OCI-LY3 (cell line): ENCODE measurements around the gene HOXB9.

ENCODE experiments used
- H2AFZ ChIP-seq: fragments of 200-600, 300-600 bp; shearing (Covaris generic); 2 replicates; pipeline ENCODE4 v1.6.0; 2014; ENCODE audit warnings: antibody characterized with exemption, low read depth, low read length
- H3K27ac ChIP-seq: fragments of 200-600, 300-600 bp; sonication (generic); 2 replicates; pipeline ENCODE4 v1.5.1; 2014; ENCODE audit warnings: mild to moderate bottlenecking, low read length, moderate library complexity, mixed read lengths
- H3K27me3 ChIP-seq: fragments of 200-600, 300-600 bp; sonication (generic); 2 replicates; pipeline ENCODE4 v1.6.1; 2014; ENCODE audit warnings: low read depth, low read length, mixed read lengths
- H3K36me3 ChIP-seq: fragments of 200-600, 300-600 bp; sonication (generic); replicated peaks from 2 replicates; pipeline ENCODE3; 2014; ENCODE audit warnings: low read depth, low read length, mixed read lengths
- H3K4me1 ChIP-seq: fragments of 300-600, 200-600 bp; sonication (generic); 2 replicates; pipeline ENCODE4 v1.6.1; 2014; ENCODE audit warnings: low read length, mixed read lengths
- H3K4me2 ChIP-seq: fragments of 200-600, 300-600 bp; sonication (generic); 2 replicates; pipeline ENCODE4 v1.6.1; 2014; ENCODE audit warnings: low read length, mixed read lengths
- H3K4me3 ChIP-seq: fragments of 300-600, 200-600 bp; sonication (generic); 2 replicates; pipeline ENCODE4 v1.5.1; 2014; ENCODE audit warnings: antibody characterized with exemption, mild to moderate bottlenecking, low read length, moderate library complexity
- H3K79me2 ChIP-seq: fragments of 300-600, 200-600 bp; shearing (Covaris generic); 2 replicates; pipeline ENCODE4 v1.6.1; 2014; ENCODE audit warnings: mild to moderate bottlenecking, low read length, mixed read lengths
- H3K9ac ChIP-seq: fragments of 300-600, 200-600 bp; shearing (Covaris generic); 2 replicates; pipeline ENCODE4 v1.6.0; 2014; ENCODE audit warnings: mild to moderate bottlenecking, low read length, moderate library complexity
- H3K9me3 ChIP-seq: fragments of 200-600, 300-600 bp; shearing (Covaris generic); 2 replicates; pipeline ENCODE4 v1.6.1; 2014; ENCODE audit warnings: low read length, mixed read lengths; ENCODE audit not compliant: insufficient read depth
- H4K20me1 ChIP-seq: fragments of 200-600, 300-600 bp; sonication (generic); 2 replicates; pipeline ENCODE4 v1.6.1; 2016; ENCODE audit warnings: low read length, mixed read lengths; ENCODE audit not compliant: insufficient read depth
- EZH2phosphoT487 ChIP-seq: fragments of 200-600 bp; shearing (Covaris generic); IDR thresholded peaks from 2 replicates; pipeline ENCODE4 v1.6.1; 2018; ENCODE audit warnings: antibody characterized with exemption, mixed run types, low read depth
- TF ChIP-seq, protein P1 (sequence below): fragments of 200-600, 300-600 bp; sonication (generic); IDR thresholded peaks from 2 replicates; pipeline ENCODE4 v1.5.1; 2014; ENCODE audit warnings: antibody characterized with exemption, low read length, low read depth

Gene HOXB9

DNA sequence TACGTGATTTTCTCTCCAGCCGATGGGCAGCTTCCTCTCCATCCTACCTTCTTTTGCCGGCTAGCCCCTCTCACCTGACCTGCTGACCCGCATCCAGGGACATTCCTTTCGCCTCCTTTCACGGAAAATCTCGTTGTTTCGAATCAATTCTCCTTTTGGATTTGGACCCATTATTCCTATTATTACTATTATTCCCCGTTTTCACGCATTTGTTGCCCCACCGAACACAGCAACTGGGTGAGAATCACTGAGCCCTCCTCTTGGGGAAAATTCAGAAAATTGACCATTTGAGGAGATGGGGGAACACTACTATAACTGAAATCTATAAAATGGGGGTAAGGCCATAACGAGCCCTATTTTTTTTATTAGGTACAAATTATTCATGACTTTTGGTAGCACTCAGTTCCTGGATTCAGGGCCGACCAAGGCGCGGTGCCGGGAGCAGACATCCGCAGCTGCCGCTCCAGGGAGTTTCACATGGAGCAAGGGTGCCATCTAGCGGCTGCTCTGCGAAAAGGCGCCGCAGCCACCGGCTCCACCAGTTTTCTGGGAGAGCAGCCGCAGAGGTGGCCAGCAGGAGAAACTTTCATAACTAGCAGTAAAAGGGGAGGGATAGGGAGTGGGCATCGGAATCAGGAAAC lies 7.8 kb downstream of the HOXB9 start:
- TF ChIP-seq EZH2phosphoT487, result no peak
- TF ChIP-seq, protein P1, sequence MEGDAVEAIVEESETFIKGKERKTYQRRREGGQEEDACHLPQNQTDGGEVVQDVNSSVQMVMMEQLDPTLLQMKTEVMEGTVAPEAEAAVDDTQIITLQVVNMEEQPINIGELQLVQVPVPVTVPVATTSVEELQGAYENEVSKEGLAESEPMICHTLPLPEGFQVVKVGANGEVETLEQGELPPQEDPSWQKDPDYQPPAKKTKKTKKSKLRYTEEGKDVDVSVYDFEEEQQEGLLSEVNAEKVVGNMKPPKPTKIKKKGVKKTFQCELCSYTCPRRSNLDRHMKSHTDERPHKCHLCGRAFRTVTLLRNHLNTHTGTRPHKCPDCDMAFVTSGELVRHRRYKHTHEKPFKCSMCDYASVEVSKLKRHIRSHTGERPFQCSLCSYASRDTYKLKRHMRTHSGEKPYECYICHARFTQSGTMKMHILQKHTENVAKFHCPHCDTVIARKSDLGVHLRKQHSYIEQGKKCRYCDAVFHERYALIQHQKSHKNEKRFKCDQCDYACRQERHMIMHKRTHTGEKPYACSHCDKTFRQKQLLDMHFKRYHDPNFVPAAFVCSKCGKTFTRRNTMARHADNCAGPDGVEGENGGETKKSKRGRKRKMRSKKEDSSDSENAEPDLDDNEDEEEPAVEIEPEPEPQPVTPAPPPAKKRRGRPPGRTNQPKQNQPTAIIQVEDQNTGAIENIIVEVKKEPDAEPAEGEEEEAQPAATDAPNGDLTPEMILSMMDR, result peak; percentile 91
- H3K36me3 ChIP-seq, result no peaks in the 10 kb centered on the region
- peak overlapping the region; percentile 72 for H3K4me3 ChIP-seq
- H3K27me3 ChIP-seq, result peaks cover 53% of the 10 kb centered on the region
- H3K9ac ChIP-seq, result peak overlapping the region; percentile 40
- H2AFZ ChIP-seq, result peak overlapping the region; percentile 56; the same call in 1 of the 2 replicates
- H4K20me1 ChIP-seq, result no peaks in the 10 kb centered on the region
- peaks cover 7% of the 10 kb centered on the region for H3K4me1 ChIP-seq
- no peaks in the 10 kb centered on the region for H3K79me2 ChIP-seq
- H3K27ac ChIP-seq, result no peak overlapping the region
- no peaks in the 10 kb centered on the region for H3K9me3 ChIP-seq
- H3K4me2 ChIP-seq, result peak overlapping the region; percentile 70

GRCh38 chr17:48617471-48618255 lies 8.5 kb downstream of the HOXB9 start:
- Histone ChIP-seq H3K4me1 (peaks cover 7% of the 10 kb centered on the region), H3K9ac (no peak overlapping the region), H3K27me3 (peaks cover 47% of the 10 kb centered on the region), H3K9me3 (no peaks in the 10 kb centered on the region), H3K36me3 (no peaks in the 10 kb centered on the region), H3K4me2 (peak overlapping the region; percentile 70), H4K20me1 (no peaks in the 10 kb centered on the region), H3K79me2 (no peaks in the 10 kb centered on the region), H3K27ac (no peak overlapping the region), H2AFZ (no peak overlapping the region), H3K4me3 (no peak overlapping the region)
- TF ChIP-seq, protein P1, result no peak
- no peak for TF ChIP-seq EZH2phosphoT487

- no peaks in the 10 kb centered on the region for H3K79me2 ChIP-seq
- H3K4me2 ChIP-seq, result no peak overlapping the region
Observed at GRCh38 chr17:48616717-48617470, 9.3 kb downstream of the HOXB9 start.

More at GRCh38 chr17:48616717-48617470, 9.3 kb downstream of the HOXB9 start:
- H3K27ac ChIP-seq, result no peak overlapping the region
- H3K27me3 ChIP-seq, result peaks cover 42% of the 10 kb centered on the region
- H3K9ac ChIP-seq, result no peak overlapping the region
- H3K4me1 ChIP-seq, result peaks cover 7% of the 10 kb centered on the region
- no peaks in the 10 kb centered on the region for H4K20me1 ChIP-seq
- no peak overlapping the region for H3K4me3 ChIP-seq
- no peaks in the 10 kb centered on the region for H3K36me3 ChIP-seq
- H3K9me3 ChIP-seq, result no peaks in the 10 kb centered on the region
- no peak; the same call in 1 of the 2 replicates for TF ChIP-seq EZH2phosphoT487
- TF ChIP-seq, protein P1, result no peak
- H2AFZ ChIP-seq, result no peak overlapping the region
